DLD1 (cell line): ENCODE measurements around the gene AMZ1.
"Not testable (repeated sequence)": the region's sequence is repeated elsewhere in the genome, so short reads cannot be mapped to it uniquely, and the experiment has no call there.

Source experiments
- in situ Hi-C: cut with HindIII; loops from 2 replicates; pipeline ENCODE4 v1.10.0; 2017; ENCODE audit warnings: low sequenced_read_pairs

The AMZ1 gene

DNA sequence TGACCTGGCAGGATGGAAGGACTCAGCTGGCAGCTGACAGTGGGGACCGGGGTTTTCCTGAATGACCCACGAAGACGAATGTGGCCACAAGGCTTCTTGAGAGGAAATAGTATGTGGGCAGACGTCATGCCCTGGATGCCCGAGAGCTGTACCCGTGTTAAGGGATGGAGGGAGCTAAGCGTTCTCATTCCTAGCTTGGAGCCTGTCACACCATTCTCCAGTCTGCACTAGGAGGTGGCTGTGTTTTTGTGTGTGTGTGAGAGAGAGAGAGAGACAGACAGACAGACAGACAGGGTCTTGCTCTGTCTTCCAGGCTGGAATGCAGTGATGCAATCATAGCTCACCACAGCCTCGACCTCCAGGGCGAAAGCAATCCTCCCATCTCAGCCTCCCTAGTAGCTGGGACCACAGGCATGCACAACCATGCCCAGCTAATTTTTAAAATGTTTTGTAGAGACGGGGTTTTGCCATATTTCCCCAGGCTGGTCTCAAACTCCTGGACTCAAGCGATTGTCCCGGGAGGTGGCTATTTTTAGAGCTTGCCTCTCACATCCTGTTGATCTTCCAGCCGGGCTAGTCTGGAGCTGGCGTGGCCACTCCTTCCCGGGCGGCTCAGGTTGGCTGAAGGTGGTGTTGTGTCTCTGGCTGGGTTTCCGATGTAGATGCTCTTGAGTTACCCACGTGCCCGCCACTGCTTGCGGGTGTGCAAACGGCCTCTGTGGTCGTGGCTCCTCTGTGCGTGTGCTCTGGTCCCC lies 2.1 kb downstream of the AMZ1 start:
- in situ Hi-C loops: no loop called here

DNA sequence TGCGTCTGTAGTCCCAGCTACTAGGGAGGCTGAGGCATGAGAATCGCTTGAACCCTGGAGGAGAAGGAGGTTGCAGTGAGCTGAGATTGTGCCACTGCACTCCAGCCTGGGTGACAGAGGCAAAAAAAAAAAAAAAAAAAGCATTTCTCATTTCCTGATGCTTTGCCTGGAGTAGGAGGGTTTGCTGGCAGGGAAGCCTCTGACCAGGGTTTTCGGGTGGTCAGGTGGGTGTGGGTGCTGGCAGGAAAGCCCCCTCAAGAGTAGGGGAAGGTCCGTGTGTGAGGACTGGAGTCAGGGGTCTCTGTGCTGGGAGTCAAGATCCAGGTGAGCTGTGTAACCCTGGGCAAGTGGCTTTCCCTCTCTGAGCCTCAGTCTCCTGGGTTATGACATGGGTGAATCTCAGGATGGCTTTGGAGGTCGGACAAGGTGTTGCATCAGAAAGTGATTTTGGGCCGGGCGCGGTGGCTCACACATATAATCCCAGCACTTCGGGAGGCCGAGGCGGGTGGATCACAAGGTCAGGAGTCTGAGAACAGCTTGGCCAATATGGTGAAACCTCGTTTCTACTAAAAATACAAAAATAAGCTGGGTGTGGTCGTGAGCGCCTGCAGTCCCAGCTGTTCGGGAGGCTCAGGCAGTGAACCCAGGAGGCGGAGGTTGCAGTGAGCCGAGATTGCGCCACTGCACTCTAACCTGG lies 3.2 kb downstream of the AMZ1 start:
- in situ Hi-C loops: no loop called here

DNA sequence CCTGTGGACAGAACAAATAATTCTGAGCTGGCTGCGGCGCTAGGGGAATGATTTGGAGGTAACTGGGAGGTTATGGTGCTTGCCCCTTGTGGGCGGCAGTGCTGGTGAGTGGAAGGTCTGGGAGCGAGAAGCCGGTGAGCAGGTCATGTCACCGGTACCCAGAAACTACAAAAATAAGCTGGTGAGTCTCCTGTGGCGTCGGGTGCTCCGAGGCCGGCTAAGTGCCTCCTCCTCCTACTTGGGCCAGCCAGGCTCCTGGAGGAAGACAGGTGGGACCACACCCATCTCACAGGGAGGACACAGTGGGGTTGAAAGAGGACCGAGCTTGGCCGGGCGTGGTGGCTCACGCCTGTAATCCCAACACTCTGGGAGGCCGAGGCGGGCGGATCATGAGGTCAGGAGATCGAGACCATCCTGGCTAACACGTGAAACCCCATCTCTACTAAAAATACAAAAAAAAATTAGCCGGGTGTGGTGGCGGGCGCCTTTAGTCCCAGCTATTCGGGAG lies 4.0 kb downstream of the AMZ1 start:
- in situ Hi-C loops: not testable (repeated sequence)

- in situ Hi-C loops: no loop called here
These were observed 4.5 kb downstream of the AMZ1 start for GRCh38 chr7:2692543-2692942.

GRCh38 chr7:2693420-2694121 lies 5.6 kb downstream of the AMZ1 start:
- in situ Hi-C loops: not testable (repeated sequence)

GRCh38 chr7:2694122-2694436 lies 6.1 kb downstream of the AMZ1 start:
- in situ Hi-C loops: not testable (repeated sequence)

- in situ Hi-C loops: no loop called here
These were observed 10.7 kb downstream of the AMZ1 start for GRCh38 chr7:2698581-2699288.

DNA sequence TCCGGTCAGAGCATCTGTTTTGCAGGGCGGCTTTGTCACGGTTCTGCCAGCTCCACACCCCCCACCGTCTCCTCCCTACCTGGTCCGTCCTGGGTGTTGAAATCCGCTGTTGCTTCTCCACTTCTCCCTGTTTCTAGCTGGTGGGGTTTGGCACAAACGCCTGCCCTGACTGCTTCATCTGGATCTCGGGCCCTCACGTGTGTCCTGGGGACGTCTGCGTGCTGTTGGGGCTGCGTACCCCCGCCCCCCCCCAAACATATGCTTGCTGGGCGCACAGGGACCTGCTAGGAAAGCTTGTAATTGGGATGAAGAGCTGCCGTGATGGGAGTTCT lies 11.3 kb downstream of the AMZ1 start:
- in situ Hi-C loops: no loop called here

DNA sequence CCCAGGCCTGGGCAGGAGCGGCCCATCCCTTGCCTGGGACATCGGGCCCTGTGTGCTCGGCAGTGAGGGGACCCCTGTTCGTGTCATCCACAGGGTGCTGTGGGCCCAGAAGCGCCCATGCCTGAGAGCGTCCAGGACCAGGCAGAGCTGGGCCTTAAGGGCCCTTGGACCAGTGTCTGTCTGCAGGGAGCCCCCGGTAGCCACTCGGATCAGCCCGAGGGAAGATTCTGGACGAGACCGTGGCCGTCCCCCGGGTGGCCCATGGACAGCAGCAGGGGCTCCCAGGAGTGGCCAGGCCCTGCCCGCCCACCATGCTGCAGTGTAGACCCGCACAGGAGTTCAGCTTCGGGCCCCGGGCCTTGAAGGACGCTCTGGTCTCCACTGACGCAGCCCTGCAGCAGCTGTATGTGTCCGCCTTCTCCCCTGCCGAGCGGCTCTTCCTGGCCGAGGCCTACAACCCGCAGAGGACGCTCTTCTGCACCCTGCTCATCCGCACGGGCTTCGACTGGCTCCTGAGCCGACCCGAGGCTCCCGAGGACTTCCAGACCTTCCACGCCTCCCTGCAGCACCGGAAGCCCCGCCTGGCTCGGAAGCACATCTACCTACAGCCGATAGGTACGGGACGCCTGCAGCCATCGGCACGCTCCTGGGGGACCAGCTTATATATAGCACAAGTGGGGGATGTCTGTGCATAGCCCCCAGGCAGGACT lies 12.3 kb downstream of the AMZ1 start:
- in situ Hi-C loops: no loop called here

DNA sequence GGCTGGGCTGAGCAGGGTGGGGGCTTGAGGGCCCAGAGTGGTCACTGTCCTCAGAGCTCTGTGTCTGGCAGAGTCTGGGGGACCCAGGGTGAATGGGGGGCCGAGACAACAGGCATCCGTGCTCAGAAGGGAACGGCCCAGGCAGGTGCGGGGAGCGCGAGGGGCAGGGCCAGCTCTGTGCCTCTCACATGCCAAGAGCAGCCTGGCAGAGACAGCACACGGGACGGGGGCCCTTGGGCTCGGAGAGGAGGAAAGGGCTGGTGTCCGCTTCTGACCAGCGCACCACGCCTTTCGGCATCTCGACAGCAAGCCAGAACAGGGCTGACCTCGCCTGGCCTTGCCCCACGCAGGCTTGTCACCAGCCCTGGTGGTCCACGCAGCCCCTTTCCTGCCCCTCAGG lies 13.4 kb downstream of the AMZ1 start:
- in situ Hi-C loops: no loop called here

DNA sequence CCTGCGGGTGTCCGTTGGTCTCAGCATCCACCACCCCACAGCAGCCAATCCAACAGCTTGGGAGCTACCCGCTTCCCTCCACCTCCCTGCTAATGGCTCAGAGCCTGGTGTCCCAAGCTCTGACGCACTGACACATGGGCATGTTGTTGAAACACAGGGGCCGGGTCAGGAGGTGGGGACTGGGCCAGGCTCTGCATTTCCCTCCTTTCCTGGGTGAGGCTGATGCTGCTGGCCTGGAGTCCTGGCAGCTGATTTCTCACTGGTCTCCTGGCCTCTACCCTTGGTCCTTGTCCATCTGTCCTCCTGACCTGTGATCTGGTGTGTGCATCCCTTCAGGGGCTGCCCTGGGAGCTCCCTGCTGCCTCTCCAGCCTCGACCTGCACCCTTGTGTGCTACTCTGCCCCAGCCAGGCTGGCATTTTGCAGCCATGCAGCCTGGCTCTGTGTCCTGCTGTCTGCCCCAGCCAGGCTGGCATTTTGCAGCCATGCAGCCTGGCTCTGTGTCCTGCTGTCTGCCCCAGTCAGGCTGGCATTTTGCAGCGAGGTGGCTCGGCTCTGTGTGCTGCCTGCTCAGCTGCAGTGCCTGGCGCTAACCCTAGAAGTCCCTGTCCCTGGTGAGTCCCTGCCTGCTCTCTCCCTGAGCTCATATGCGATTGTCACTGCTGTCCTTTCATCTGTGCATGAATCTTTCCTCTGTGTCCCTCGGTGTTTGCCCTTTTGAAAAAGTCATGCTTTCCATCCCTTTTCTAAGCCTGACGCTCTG lies 14.0 kb downstream of the AMZ1 start:
- in situ Hi-C loops: no loop called here

GRCh38 chr7:2702594-2702957 lies 14.6 kb downstream of the AMZ1 start:
- in situ Hi-C loops: no loop called here

- in situ Hi-C loops: no loop called here
These were observed 17.5 kb downstream of the AMZ1 start for GRCh38 chr7:2705371-2706096.

DNA sequence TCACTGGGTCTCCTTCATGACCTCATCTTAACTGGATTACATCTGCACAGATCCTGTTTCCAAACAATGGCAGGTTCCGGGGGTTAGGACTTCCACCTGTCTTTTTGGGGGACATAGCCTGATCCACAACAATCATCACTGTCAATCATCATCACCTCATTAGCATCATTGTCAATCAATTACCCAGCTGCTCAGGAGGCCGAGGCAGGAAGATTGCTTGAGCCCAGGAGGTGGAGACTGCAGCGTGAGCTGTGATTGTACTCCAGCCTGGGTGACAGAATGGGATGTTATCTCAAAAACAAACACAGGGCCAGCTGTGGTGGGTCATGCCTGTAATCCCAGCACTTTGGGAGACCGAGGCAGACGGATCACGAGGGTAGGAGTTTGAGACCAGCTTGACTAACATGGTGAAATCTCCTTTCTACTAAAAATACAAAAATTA lies 18.7 kb downstream of the AMZ1 start:
- in situ Hi-C loops: no loop called here

DNA sequence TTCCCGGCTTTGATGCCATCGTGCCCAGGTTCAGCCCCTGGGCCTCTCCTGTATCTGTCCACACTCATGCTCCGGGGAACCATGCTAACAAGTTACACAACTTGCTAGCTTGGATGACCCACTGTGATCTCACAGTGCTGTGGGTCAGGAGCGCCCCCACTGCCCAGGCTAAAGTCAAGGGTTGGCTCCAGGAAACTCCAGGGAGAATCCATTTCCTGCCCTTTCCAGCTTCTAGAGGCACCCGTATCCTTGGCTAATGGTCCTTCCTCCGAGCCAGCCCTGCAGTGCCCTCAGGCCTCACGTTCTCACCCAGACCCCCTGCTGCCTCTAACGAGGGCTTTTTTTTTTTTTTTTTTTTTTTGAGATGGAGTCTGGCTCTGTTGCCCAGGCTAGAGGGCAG lies 19.5 kb downstream of the AMZ1 start:
- in situ Hi-C loops: no loop called here

DNA sequence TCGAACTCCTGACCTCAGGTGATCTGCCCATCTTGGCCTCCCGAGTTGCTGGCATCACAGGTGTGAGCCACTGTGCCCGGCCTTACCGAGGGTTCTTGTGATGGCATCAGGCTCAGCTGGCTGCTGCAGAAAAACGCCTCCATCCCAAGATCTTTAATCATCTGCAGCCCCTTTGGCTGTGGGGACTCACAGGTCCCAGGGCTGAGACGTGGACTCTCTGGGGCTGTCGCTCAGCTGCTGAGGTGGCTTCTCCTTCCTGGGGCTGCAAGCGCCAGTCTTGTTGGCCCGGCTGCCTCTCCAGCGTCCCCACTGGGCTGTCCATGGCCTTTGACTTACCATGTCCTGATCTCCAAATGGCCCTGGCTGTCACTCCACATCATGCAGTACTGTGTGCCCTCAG lies 20.0 kb downstream of the AMZ1 start:
- in situ Hi-C loops: no loop called here

- in situ Hi-C loops: no loop called here
These were observed 20.7 kb downstream of the AMZ1 start for GRCh38 chr7:2708547-2709310.

GRCh38 chr7:2709553-2710285 lies 21.7 kb downstream of the AMZ1 start:
- in situ Hi-C loops: no loop called here
